SK-N-SH (cell line): Measurements from ENCODE around the gene GTF2F2. TPM values are rescaled to one million over a fixed set of nuclear protein-coding genes. Genes with fewer than 3 reads are reported as not detected.

Experiments
- CTCF ChIA-PET: fragments of 300-600, 350-600 bp; formaldehyde crosslinking; extraction: SDS; loops from one replicate; lab custom pipeline; 2021; lab: Yijun Ruan, JAX
- POLR2A ChIA-PET: fragments of 350-600 bp; sonication (Branson Sonifier 250); formaldehyde crosslinking; extraction: SDS; loops from one replicate; lab custom pipeline; 2020; ENCODE audit warnings: antibody characterized with exemption, inconsistent platforms; lab: Yijun Ruan, JAX
- DNase-seq: peaks from one replicate; pipeline ENCODE4 v3.0.0; 2012
- H2AFZ ChIP-seq: fragments of 200-600 bp; sonication (generic); 2 replicates; pipeline ENCODE4 v1.8.1; 2016; ENCODE audit warnings: antibody characterized with exemption, mild to moderate bottlenecking, low read depth
- H3F3A ChIP-seq: fragments of 200-600 bp; sonication (generic); replicated peaks from 2 replicates; pipeline ENCODE3; 2016; ENCODE audit warnings: antibody characterized with exemption, mild to moderate bottlenecking; ENCODE audit not compliant: insufficient read depth
- H3K27ac ChIP-seq, 2 experiments: fragments of 200-500 bp in 1 of 2; fragments of 200-600 bp in 1 of 2; sonication (Bioruptor generic) in 1 of 2; sonication (generic), shearing (Covaris generic) in 1 of 2; 2 replicates each; pipeline versions ENCODE4 v1.5.1 to v1.6.1; 2014 to 2016; ENCODE audit warnings: low read depth in 2 of 2, inconsistent platforms in 1 of 2, low read length in 1 of 2, mild to moderate bottlenecking in 1 of 2, mixed read lengths in 1 of 2
- H3K27me3 ChIP-seq: fragments of 200-600 bp; sonication (generic), shearing (Covaris generic); 2 replicates; pipeline ENCODE4 v1.6.1; 2016; ENCODE audit warnings: mixed run types; ENCODE audit not compliant: insufficient read depth
- H3K36me3 ChIP-seq, 2 experiments: fragments of 200-500 bp in 1 of 2; fragments of 200-600 bp in 1 of 2; sonication (Bioruptor generic) in 1 of 2; sonication (generic) in 1 of 2; replicated peaks in 1 of 2; 2 replicates each; pipeline versions ENCODE3 to v1.5.1; 2014 to 2016; ENCODE audit warnings: low read length in 1 of 2, mild to moderate bottlenecking in 1 of 2; ENCODE audit not compliant: insufficient read depth in 2 of 2, control insufficient read depth in 1 of 2
- H3K4me1 ChIP-seq, 2 experiments: fragments of 200-500 bp in 1 of 2; fragments of 200-600 bp in 1 of 2; sonication (Bioruptor generic) in 1 of 2; sonication (generic), shearing (Covaris generic) in 1 of 2; 2 replicates each; pipeline versions ENCODE4 v1.5.1 to v1.6.1; 2014 to 2016; ENCODE audit warnings: low read depth in 1 of 2, low read length in 1 of 2, mixed run types in 1 of 2; ENCODE audit not compliant: insufficient read depth in 2 of 2, control insufficient read depth in 1 of 2
- H3K4me2 ChIP-seq: fragments of 200-600 bp; sonication (generic), shearing (Covaris generic); 2 replicates; pipeline ENCODE4 v1.6.1; 2017; ENCODE audit warnings: mixed run types
- H3K4me3 ChIP-seq, 2 experiments: fragments of 200-500 bp in 1 of 2; fragments of 200-600 bp in 1 of 2; sonication (Bioruptor generic) in 1 of 2; sonication (generic), shearing (Covaris generic) in 1 of 2; 2 replicates each; pipeline versions ENCODE4 v1.5.1 to v1.8.1; 2014 to 2016; ENCODE audit warnings: low read depth in 2 of 2, inconsistent platforms in 1 of 2, low read length in 1 of 2, mild to moderate bottlenecking in 1 of 2, mixed read lengths in 1 of 2, moderate library complexity in 1 of 2
- H3K79me2 ChIP-seq: fragments of 200-600 bp; sonication (generic); 2 replicates; pipeline ENCODE4 v1.8.1; 2017; ENCODE audit warnings: mild to moderate bottlenecking; ENCODE audit not compliant: insufficient read depth
- H3K9ac ChIP-seq: fragments of 200-600 bp; sonication (generic); 2 replicates; pipeline ENCODE4 v1.6.1; 2017; ENCODE audit warnings: mixed run types
- H3K9me2 ChIP-seq: fragments of 200-600 bp; sonication (generic); 2 replicates; pipeline ENCODE4 v1.6.1; 2017; ENCODE audit warnings: mixed run types
- H3K9me3 ChIP-seq: fragments of 200-600 bp; sonication (generic); 2 replicates; pipeline ENCODE4 v1.6.1; 2017; ENCODE audit warnings: mixed run types, mild to moderate bottlenecking, moderate library complexity
- H4K20me1 ChIP-seq: fragments of 200-600 bp; sonication (generic); 2 replicates; pipeline ENCODE4 v1.6.1; 2017; ENCODE audit warnings: mild to moderate bottlenecking, mixed run types; ENCODE audit not compliant: insufficient read depth
- ELF1 ChIP-seq: IDR thresholded peaks from 2 replicates; pipeline ENCODE4 v1.4.0; 2012
- FOSL2 ChIP-seq: IDR thresholded peaks from 2 replicates; pipeline ENCODE4 v1.4.0; 2012; ENCODE audit warnings: low read depth, mild to moderate bottlenecking, moderate library complexity, borderline replicate concordance
- FOXJ3 ChIP-seq: sonication (generic); formaldehyde crosslinking; IDR thresholded peaks from 2 replicates; pipeline ENCODE4 v1.5.1; 2020; ENCODE audit warnings: mild to moderate bottlenecking, missing genetic modification reagents
- MEF2A ChIP-seq: IDR thresholded peaks from 2 replicates; pipeline ENCODE4 v1.4.0; 2012; ENCODE audit warnings: low read depth, borderline replicate concordance
- NFIC ChIP-seq: IDR thresholded peaks from 2 replicates; pipeline ENCODE4 v1.4.0; 2012; ENCODE audit warnings: borderline replicate concordance
- POLR2AphosphoS5 ChIP-seq: IDR thresholded peaks from 2 replicates; pipeline ENCODE4 v1.6.1; 2012; ENCODE audit warnings: low read depth, low read length
- RFX5 ChIP-seq: IDR thresholded peaks from 2 replicates; pipeline ENCODE4 v1.6.1; 2012; ENCODE audit warnings: mild to moderate bottlenecking, improper control_type of control experiment, low read length
- SIN3A ChIP-seq: IDR thresholded peaks from 2 replicates; pipeline ENCODE4 v1.6.1; 2012; ENCODE audit warnings: low read depth, mild to moderate bottlenecking, low read length, moderate library complexity, borderline replicate concordance
- SMC3 ChIP-seq: IDR thresholded peaks from 2 replicates; pipeline ENCODE4 v1.6.1; 2012; ENCODE audit warnings: low read depth, low read length, improper control_type of control experiment
- TEAD4 ChIP-seq: IDR thresholded peaks from 2 replicates; pipeline ENCODE4 v1.4.0; 2012; ENCODE audit warnings: mild to moderate bottlenecking, borderline replicate concordance; ENCODE audit not compliant: insufficient read depth
- WGBS: methylation state at CpG from one replicate; pipeline ENCODE4 v1.1.6; 2017; ENCODE audit warnings: low lambda C conversion rate; 5-methylcytosine and 5-hydroxymethylcytosine counted together
- polyA plus RNA-seq, 3 experiments: library from polyadenylated mRNA; depleted of rRNA; stranded (reverse); fragments of >200 nt; gene quantifications; 2 replicates each; pipeline ENCODE4 v1.2.3, GENCODE V29; 2012
- TF ChIP-seq, protein P1 (sequence below): IDR thresholded peaks from 2 replicates; pipeline ENCODE4 v1.4.0; 2012; ENCODE audit warnings: low read depth, borderline replicate concordance
- TF ChIP-seq, protein P2 (sequence below): IDR thresholded peaks from 2 replicates; pipeline ENCODE4 v1.4.0; 2012; ENCODE audit warnings: low read depth
- TF ChIP-seq, protein P3 (sequence below): fragments of 150-350 bp; IDR thresholded peaks from 2 replicates; pipeline ENCODE4 v1.6.1; 2016; ENCODE audit warnings: mild to moderate bottlenecking, low read depth, low read length
- TF ChIP-seq, protein P4 (sequence below): fragments of 200-600 bp; sonication (generic); IDR thresholded peaks from 2 replicates; pipeline ENCODE4 v1.6.1; 2017; ENCODE audit warnings: antibody characterized with exemption, mild to moderate bottlenecking, moderate library complexity
- TF ChIP-seq, protein P5 (sequence below): IDR thresholded peaks from 2 replicates; pipeline ENCODE4 v1.6.1; 2012; ENCODE audit warnings: mild to moderate bottlenecking, low read depth, low read length, moderate library complexity

Gene GTF2F2
- polyA plus RNA-seq, 1 of the 3 experiments (the other 2 are of a cell fraction) = 24.2 TPM

DNA sequence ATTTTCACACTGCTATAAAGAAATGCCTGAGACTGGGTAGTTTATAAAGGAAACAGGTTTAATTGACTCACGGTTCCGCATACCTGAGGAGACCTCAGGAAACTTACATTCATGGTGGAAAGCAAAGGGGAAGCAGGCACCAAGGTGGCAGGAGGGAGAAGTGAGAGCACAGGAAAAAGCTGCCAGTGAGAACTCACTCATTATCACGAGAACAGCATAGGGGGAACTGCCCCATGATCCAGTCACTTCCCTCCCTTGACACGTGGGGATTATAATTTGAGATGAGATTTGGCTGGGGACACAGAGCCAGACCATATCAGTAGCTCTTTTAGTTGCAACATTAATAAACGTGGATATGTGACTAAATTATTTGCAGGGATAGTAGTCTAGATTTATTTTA is 84.8 kb downstream of the GTF2F2 start:
- Histone ChIP-seq H4K20me1 (no peaks in the 10 kb centered on the region), H3K4me2 (no peak overlapping the region), H3K9ac (peak overlapping the region; percentile 15; the same call in 1 of the 2 replicates), H3K36me3 (peaks cover 6 to 8% of the 10 kb centered on the region in 2 experiments), H3K4me3 (no peak overlapping the region), H3K79me2 (peaks cover 28% of the 10 kb centered on the region), H3K4me1 (peaks cover 2 to 30% of the 10 kb centered on the region in 2 experiments), H2AFZ (no peak overlapping the region), H3K27ac (peak overlapping the region in 1 of 2 experiments; percentile 94; a peak in 2 of 4 replicates), H3K27me3 (no peaks in the 10 kb centered on the region), H3F3A (peaks cover 44% of the 10 kb centered on the region), H3K9me3 (no peaks in the 10 kb centered on the region), H3K9me2 (no peaks in the 10 kb centered on the region)
- DNase-seq = no peak
- TF ChIP-seq, protein P1, sequence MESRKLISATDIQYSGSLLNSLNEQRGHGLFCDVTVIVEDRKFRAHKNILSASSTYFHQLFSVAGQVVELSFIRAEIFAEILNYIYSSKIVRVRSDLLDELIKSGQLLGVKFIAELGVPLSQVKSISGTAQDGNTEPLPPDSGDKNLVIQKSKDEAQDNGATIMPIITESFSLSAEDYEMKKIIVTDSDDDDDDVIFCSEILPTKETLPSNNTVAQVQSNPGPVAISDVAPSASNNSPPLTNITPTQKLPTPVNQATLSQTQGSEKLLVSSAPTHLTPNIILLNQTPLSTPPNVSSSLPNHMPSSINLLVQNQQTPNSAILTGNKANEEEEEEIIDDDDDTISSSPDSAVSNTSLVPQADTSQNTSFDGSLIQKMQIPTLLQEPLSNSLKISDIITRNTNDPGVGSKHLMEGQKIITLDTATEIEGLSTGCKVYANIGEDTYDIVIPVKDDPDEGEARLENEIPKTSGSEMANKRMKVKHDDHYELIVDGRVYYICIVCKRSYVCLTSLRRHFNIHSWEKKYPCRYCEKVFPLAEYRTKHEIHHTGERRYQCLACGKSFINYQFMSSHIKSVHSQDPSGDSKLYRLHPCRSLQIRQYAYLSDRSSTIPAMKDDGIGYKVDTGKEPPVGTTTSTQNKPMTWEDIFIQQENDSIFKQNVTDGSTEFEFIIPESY = no peak
- TF ChIP-seq POLR2AphosphoS5 (no peak), FOXJ3 (no peak), TEAD4 (no peak), SIN3A (no peak), MEF2A (no peak), SMC3 (no peak), FOSL2 (no peak), NFIC (no peak), ELF1 (no peak), RFX5 (no peak)
- TF ChIP-seq, protein P2, sequence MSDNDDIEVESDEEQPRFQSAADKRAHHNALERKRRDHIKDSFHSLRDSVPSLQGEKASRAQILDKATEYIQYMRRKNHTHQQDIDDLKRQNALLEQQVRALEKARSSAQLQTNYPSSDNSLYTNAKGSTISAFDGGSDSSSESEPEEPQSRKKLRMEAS = no peak
- TF ChIP-seq, protein P3, sequence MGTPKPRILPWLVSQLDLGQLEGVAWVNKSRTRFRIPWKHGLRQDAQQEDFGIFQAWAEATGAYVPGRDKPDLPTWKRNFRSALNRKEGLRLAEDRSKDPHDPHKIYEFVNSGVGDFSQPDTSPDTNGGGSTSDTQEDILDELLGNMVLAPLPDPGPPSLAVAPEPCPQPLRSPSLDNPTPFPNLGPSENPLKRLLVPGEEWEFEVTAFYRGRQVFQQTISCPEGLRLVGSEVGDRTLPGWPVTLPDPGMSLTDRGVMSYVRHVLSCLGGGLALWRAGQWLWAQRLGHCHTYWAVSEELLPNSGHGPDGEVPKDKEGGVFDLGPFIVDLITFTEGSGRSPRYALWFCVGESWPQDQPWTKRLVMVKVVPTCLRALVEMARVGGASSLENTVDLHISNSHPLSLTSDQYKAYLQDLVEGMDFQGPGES = no peak
- TF ChIP-seq, protein P4, sequence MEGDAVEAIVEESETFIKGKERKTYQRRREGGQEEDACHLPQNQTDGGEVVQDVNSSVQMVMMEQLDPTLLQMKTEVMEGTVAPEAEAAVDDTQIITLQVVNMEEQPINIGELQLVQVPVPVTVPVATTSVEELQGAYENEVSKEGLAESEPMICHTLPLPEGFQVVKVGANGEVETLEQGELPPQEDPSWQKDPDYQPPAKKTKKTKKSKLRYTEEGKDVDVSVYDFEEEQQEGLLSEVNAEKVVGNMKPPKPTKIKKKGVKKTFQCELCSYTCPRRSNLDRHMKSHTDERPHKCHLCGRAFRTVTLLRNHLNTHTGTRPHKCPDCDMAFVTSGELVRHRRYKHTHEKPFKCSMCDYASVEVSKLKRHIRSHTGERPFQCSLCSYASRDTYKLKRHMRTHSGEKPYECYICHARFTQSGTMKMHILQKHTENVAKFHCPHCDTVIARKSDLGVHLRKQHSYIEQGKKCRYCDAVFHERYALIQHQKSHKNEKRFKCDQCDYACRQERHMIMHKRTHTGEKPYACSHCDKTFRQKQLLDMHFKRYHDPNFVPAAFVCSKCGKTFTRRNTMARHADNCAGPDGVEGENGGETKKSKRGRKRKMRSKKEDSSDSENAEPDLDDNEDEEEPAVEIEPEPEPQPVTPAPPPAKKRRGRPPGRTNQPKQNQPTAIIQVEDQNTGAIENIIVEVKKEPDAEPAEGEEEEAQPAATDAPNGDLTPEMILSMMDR = no peak
- TF ChIP-seq, protein P5, sequence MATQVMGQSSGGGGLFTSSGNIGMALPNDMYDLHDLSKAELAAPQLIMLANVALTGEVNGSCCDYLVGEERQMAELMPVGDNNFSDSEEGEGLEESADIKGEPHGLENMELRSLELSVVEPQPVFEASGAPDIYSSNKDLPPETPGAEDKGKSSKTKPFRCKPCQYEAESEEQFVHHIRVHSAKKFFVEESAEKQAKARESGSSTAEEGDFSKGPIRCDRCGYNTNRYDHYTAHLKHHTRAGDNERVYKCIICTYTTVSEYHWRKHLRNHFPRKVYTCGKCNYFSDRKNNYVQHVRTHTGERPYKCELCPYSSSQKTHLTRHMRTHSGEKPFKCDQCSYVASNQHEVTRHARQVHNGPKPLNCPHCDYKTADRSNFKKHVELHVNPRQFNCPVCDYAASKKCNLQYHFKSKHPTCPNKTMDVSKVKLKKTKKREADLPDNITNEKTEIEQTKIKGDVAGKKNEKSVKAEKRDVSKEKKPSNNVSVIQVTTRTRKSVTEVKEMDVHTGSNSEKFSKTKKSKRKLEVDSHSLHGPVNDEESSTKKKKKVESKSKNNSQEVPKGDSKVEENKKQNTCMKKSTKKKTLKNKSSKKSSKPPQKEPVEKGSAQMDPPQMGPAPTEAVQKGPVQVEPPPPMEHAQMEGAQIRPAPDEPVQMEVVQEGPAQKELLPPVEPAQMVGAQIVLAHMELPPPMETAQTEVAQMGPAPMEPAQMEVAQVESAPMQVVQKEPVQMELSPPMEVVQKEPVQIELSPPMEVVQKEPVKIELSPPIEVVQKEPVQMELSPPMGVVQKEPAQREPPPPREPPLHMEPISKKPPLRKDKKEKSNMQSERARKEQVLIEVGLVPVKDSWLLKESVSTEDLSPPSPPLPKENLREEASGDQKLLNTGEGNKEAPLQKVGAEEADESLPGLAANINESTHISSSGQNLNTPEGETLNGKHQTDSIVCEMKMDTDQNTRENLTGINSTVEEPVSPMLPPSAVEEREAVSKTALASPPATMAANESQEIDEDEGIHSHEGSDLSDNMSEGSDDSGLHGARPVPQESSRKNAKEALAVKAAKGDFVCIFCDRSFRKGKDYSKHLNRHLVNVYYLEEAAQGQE = no peak
- ChIA-PET CTCF (interaction anchor here (0.9 to 1.8 kb wide), 2 partner anchors 12 to 66 kb away, joined by 3 to 6 read pairs; no protein-coding TSS in a partner anchor), POLR2A (no interaction called here)
- 94% methylated on average over 5 of the region's 5 CpGs for WGBS
